ENCODE measurements around the gene DSCAM.

DNA sequence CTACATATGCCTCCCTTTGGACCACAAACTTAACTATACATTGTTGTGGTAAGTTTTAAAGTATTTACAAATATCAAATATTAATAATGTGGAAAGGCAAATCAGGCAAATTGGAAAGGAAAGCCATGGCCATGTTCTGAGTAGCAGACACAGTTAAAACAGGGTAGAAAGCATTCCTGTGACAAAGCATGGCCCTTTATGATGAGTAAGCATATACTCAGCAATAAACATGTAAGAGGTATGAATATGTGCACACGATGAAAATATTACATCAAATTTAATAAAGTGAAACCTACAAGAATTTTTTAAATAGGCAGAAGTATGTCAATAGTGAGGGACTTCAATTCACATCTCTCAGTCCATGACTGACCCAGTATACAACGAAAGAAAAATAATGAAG lies 389.2 kb downstream of the DSCAM start:
- TF ChIP-seq, protein P1, sequence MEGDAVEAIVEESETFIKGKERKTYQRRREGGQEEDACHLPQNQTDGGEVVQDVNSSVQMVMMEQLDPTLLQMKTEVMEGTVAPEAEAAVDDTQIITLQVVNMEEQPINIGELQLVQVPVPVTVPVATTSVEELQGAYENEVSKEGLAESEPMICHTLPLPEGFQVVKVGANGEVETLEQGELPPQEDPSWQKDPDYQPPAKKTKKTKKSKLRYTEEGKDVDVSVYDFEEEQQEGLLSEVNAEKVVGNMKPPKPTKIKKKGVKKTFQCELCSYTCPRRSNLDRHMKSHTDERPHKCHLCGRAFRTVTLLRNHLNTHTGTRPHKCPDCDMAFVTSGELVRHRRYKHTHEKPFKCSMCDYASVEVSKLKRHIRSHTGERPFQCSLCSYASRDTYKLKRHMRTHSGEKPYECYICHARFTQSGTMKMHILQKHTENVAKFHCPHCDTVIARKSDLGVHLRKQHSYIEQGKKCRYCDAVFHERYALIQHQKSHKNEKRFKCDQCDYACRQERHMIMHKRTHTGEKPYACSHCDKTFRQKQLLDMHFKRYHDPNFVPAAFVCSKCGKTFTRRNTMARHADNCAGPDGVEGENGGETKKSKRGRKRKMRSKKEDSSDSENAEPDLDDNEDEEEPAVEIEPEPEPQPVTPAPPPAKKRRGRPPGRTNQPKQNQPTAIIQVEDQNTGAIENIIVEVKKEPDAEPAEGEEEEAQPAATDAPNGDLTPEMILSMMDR (IDR thresholded peaks at IDR 0.05), result no peak
- no peak for TF ChIP-seq EP300 (IDR thresholded peaks at IDR 0.05)
- TF ChIP-seq POLR2A (IDR thresholded peaks at IDR 0.05), result no peak
